IgD-negative memory B cell (primary cell): ENCODE data around the gene PKM. TPM values are rescaled to one million over a fixed set of nuclear protein-coding genes. Genes with fewer than 3 reads are reported as not detected.
A peak's percentile ranks its signal among the peaks of the same experiment; 100 is the strongest.

Experiments
- H3K27ac Mint-ChIP-seq, 3 donors: one replicate each; pipeline ENCODE4 v1.8.0; 2020 to 2022; ENCODE audit warnings: mild to moderate bottlenecking in 3 of 3, mixed read lengths in 3 of 3, moderate library complexity in 1 of 3
- H3K27me3 Mint-ChIP-seq: one replicate; pipeline ENCODE4 v1.8.0; 2021; ENCODE audit warnings: mixed read lengths
- H3K36me3 Mint-ChIP-seq: one replicate; pipeline ENCODE4 v1.8.0; 2020; ENCODE audit warnings: mild to moderate bottlenecking, mixed read lengths
- H3K4me1 Mint-ChIP-seq, 3 donors: one replicate each; pipeline ENCODE4 v1.8.0; 2020 to 2022; ENCODE audit warnings: mixed read lengths in 3 of 3, mild to moderate bottlenecking in 1 of 3
- H3K4me3 Mint-ChIP-seq, 4 donors: one replicate each; pipeline ENCODE4 v1.8.0; 2020 to 2022; ENCODE audit warnings: mild to moderate bottlenecking in 4 of 4, mixed read lengths in 4 of 4, moderate library complexity in 3 of 4
- H3K9me3 Mint-ChIP-seq, 3 donors: one replicate each; pipeline ENCODE4 v1.8.0; 2020 to 2021; ENCODE audit warnings: mixed read lengths in 3 of 3, mild to moderate bottlenecking in 1 of 3
- polyA plus RNA-seq: library from polyadenylated mRNA; unstranded; fragments of 300-500 nt; fragmentation: Illumina TruSeq; gene quantifications from one replicate; pipeline ENCODE4 v1.2.3, GENCODE V29; 2021

Gene PKM
- polyA plus RNA-seq, 1 donor from 2014 or later: 360 TPM

GRCh38 chr15:72200395-72201237, 30.4 kb downstream of the PKM start:
- Mint-ChIP-seq H3K27ac (peak overlapping the region in 2 of 3 donors; percentile 19 to 93), H3K9me3 (no peaks in the 10 kb centered on the region), H3K27me3 (peaks cover 10% of the 10 kb centered on the region), H3K4me3 (no peak overlapping the region), H3K4me1 (peaks cover 0 to 8% (median 5%) of the 10 kb centered on the region in 3 donors), H3K36me3 (peaks cover 2% of the 10 kb centered on the region)

- Mint-ChIP-seq H3K36me3 (peaks cover 2% of the 10 kb centered on the region), H3K27ac (peak overlapping the region in 1 of 3 donors; percentile 19), H3K4me3 (no peak overlapping the region), H3K4me1 (peaks cover 0 to 9% (median 8%) of the 10 kb centered on the region in 3 donors), H3K9me3 (no peaks in the 10 kb centered on the region), H3K27me3 (peaks cover 10% of the 10 kb centered on the region)
These were observed 31.2 kb downstream of the PKM start for GRCh38 chr15:72199721-72200212.

- H3K4me1 Mint-ChIP-seq: peaks cover 0 to 9% (median 8%) of the 10 kb centered on the region in 3 donors
- H3K36me3 Mint-ChIP-seq: no peaks in the 10 kb centered on the region
- no peak overlapping the region for H3K4me3 Mint-ChIP-seq
These were observed 31.8 kb downstream of the PKM start for GRCh38 chr15:72199205-72199515.

DNA sequence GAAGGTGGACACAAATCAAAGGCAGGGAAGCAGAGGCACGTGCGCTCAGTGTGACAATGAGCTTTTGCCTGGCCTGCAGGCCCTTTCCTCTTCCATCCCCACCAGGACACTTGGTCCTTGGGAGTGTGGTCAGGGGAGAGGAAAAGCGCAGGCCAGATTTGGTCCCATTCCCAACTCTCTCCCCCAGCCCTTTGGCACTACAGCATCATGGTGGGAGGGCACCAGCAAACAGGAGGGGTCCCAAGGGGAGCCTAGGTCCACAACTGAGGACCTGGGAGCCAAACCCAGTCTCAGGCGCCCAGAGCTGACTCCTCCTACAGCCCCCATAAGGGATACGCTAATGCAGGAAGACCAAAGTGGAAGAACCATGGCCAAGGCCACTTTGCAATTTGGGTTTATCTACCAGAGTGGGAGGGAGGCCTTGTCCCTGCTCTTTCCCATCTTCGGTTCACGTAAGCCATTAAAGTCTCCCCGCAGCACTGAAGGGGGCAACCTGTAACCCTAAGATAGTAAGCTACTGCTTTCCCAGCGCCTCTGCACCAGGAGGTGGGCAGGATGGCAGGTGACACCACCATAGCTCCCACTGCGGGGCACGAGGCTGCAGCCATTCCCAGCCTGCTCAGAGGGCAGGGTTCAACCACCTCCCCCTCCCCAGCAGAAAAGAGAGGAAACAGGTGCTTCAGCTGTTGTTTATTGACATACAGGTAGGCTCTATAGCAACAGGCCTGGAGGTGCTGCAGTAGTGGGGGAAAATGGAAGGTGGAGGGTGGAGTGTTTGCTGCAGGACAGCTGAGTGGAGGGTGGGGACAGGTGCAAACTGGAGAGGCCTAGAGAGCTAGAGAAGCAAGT, 32.4 kb downstream of the PKM start:
- Mint-ChIP-seq H3K27me3 (peaks cover 10% of the 10 kb centered on the region), H3K27ac (peak overlapping the region in 1 of 3 donors; percentile 68), H3K4me3 (peak overlapping the region in 2 of 4 donors; percentile 60 to 72), H3K4me1 (peaks cover 0 to 9% (median 8%) of the 10 kb centered on the region in 3 donors), H3K36me3 (peaks cover 2% of the 10 kb centered on the region), H3K9me3 (no peaks in the 10 kb centered on the region)

More at GRCh38 chr15:72199205-72199515, 31.8 kb downstream of the PKM start:
- Mint-ChIP-seq H3K27me3 (peaks cover 10% of the 10 kb centered on the region), H3K27ac (peak overlapping the region in 1 of 3 donors; percentile 68), H3K9me3 (no peaks in the 10 kb centered on the region)

DNA sequence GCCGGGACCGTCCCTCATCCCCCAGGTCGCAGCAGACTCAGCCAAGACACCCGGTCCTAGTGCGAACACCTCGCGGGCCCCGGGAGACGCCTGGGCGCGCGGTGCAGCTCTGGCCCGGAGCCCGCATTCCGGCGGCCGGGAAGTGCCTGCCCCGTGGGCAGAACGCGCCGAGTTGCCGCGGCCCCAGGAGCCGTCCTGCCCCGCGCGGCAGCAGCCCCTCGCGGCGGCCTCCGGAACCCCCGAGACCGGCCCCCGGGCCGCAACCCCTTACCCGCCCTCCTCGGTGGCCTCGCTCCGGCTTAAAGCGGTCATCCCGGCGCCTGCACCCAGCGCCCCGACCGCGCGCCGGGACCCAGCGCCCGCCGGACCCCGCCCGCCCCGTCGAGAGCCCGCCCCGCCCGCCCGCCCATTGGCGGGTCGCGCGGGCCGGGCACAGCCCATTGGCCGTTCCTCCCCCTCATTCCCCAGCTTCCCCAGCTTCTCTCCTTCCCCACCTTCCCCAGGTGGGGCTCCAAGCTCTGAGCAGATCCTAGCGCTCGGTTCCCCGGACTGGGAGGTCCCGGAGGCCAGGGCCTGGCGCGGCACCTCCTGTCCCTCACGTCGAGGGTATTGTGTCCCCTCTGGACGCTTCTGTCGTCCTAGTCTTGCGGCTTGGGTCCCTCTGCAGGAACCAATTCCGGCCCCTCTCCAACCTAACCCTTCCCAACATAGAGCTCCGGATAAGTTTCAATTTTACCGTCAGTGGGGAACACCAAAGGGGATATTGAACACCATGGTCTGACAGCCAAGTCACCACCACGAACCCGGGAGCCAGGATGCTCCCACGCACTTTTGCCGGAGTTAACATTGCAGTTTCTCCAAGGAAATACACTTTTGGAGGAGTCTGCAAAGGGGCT, 33.3 kb downstream of the PKM start, which contains the start of gene GRAMD2A:
GRAMD2A (minus strand) TSS at position 328 of the 896 bp plus-strand sequence.
- Mint-ChIP-seq H3K36me3 (peaks cover 2% of the 10 kb centered on the region), H3K9me3 (no peaks in the 10 kb centered on the region), H3K27me3 (peaks cover 10% of the 10 kb centered on the region), H3K4me3 (peak within 1 kb of the TSS in 3 of 4 donors; percentile 60 to 86 (median 60)), H3K4me1 (peaks cover 0 to 9% (median 8%) of the 10 kb centered on the region in 3 donors), H3K27ac (peak within 1 kb of the TSS in 1 of 3 donors; percentile 68)

DNA sequence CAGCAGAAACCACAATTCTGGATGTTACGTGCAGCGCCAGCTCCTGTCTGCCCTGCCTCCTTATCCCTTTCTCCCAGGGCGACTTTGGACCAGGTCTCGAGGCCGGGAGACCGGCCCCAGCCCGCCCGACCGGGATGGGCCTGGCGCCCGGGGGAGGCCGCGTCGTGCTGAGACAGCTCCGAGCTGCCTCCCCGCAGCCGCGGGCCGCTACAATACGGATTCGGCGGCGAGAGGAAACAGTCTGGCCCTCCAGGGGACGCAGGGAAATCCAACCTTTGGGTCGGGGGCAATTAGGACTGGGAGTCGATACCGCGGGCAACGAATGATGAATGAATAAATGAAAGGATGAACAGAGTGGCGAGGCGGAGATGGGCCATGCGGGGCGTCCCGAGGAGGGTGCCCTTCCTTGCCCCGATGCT, 33.9 kb downstream of the PKM start:
- Mint-ChIP-seq H3K4me3 (peak overlapping the region in 2 of 4 donors; percentile 58 to 86), H3K36me3 (peaks cover 2% of the 10 kb centered on the region), H3K27ac (no peak overlapping the region), H3K27me3 (peaks cover 10% of the 10 kb centered on the region), H3K9me3 (no peaks in the 10 kb centered on the region), H3K4me1 (peaks cover 0 to 9% (median 6%) of the 10 kb centered on the region in 3 donors)

GRCh38 chr15:72196409-72197040, 34.5 kb downstream of the PKM start:
- H3K27ac Mint-ChIP-seq: no peak overlapping the region
- peaks cover 11% of the 10 kb centered on the region for H3K27me3 Mint-ChIP-seq
- peak overlapping the region in 2 of 4 donors; percentile 48 to 86 for H3K4me3 Mint-ChIP-seq
- H3K9me3 Mint-ChIP-seq: no peaks in the 10 kb centered on the region
- peaks cover 0 to 7% (median 6%) of the 10 kb centered on the region in 3 donors for H3K4me1 Mint-ChIP-seq
- peaks cover 2% of the 10 kb centered on the region for H3K36me3 Mint-ChIP-seq

GRCh38 chr15:72195101-72195511, 35.9 kb downstream of the PKM start:
- H3K4me3 Mint-ChIP-seq: no peak overlapping the region
- H3K9me3 Mint-ChIP-seq: no peaks in the 10 kb centered on the region
- H3K27ac Mint-ChIP-seq: peak overlapping the region in 1 of 3 donors; percentile 39

DNA sequence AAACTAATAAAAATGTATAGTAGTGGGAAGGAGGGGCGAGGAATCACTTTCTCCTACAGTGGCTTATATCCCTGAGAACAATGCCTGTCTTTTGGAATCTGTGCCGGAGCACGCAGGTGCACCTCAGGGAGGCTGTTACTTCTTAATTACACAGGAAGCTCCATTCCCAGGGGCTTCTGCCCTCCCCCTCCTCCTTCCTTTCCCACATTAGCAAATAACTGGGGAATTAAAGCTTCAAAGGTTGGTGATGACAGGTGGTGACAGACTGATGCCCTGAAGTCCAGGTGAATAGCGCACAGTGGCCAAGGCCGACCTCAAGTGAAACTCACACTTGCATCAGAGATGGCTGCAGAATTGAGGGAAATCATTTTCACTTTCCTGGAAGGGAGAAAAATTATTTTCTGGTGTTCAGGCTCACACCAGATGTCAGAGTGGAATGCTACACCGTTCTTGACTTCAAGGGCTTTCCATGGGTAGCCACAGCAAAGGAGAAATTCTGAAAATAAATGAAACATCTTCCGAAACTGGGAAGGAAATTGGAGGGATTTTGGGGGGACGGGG, 37.1 kb downstream of the PKM start:
- H3K27ac Mint-ChIP-seq: no peak overlapping the region
- peaks cover 0 to 7% (median 4%) of the 10 kb centered on the region in 3 donors for H3K4me1 Mint-ChIP-seq
- no peak overlapping the region for H3K4me3 Mint-ChIP-seq
- peaks cover 14% of the 10 kb centered on the region for H3K27me3 Mint-ChIP-seq
- H3K9me3 Mint-ChIP-seq: no peaks in the 10 kb centered on the region
- H3K36me3 Mint-ChIP-seq: peaks cover 2% of the 10 kb centered on the region

More at GRCh38 chr15:72195101-72195511, 35.9 kb downstream of the PKM start:
- peaks cover 14% of the 10 kb centered on the region for H3K27me3 Mint-ChIP-seq
- peaks cover 2% of the 10 kb centered on the region for H3K36me3 Mint-ChIP-seq
- H3K4me1 Mint-ChIP-seq: peaks cover 0 to 7% (median 6%) of the 10 kb centered on the region in 3 donors

DNA sequence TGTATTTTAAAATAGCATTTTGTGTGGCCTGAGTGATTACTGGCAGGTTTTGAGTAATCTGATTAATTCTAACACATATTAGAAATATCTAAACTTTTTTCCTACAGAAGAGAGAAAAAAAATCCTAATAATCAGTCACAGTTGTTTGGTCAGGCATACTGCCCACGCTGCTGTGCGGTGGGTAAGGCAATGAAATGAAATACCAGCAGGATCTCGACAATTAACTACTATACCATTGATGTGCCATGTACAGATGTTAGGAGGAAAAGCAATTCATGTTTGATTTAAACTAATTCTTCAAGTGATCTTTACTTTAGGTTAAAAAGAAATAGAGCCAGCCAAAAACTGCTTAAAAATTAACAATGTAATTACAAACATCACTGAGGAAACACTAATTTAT, 38.6 kb downstream of the PKM start:
- H3K9me3 Mint-ChIP-seq: no peaks in the 10 kb centered on the region
- peaks cover 0 to 4% (median 4%) of the 10 kb centered on the region in 3 donors for H3K4me1 Mint-ChIP-seq
- H3K36me3 Mint-ChIP-seq: peaks cover 2% of the 10 kb centered on the region
- H3K4me3 Mint-ChIP-seq: no peak overlapping the region
- no peak overlapping the region for H3K27ac Mint-ChIP-seq
- peaks cover 12% of the 10 kb centered on the region for H3K27me3 Mint-ChIP-seq

- Mint-ChIP-seq H3K4me3 (no peak overlapping the region), H3K4me1 (no peaks in the 10 kb centered on the region), H3K27ac (no peak overlapping the region), H3K36me3 (peaks cover 2% of the 10 kb centered on the region), H3K27me3 (peaks cover 8% of the 10 kb centered on the region), H3K9me3 (no peaks in the 10 kb centered on the region)
These were observed 41.6 kb downstream of the PKM start for GRCh38 chr15:72189250-72189902.

DNA sequence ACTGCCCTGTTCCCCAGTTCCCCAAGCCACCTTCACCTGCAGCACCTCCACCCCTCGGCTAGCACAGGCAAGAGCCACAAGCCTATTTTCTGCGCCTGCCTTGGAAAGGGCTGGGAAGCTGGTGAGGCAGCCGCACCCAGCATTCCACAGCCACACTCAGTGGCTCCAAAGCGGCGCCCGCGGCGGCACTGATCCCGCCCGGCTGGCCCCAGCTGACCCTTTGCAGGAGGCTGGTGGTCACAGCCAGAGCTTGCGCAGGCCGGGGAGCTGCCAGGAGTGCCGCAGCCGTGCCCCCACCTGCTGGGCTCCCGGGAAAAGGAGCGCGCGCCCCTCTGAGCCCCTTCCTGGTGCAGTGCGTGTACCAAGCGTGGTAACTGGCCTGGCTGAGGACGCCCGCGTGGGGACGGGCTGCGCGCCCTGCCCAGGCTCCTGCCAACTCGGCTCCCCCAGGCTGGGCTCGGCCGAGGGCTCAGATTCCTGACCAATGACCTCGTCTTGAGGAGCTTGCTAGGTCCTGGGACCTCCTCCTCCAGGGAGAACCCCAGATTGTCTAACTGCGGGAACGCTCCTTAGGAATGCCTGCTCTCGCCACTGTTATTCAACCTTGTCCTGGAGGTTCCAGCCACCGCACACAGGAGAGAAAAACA, 46.7 kb downstream of the PKM start:
- no peak overlapping the region for H3K27ac Mint-ChIP-seq
- no peaks in the 10 kb centered on the region for H3K36me3 Mint-ChIP-seq
- no peak overlapping the region for H3K4me3 Mint-ChIP-seq
- no peaks in the 10 kb centered on the region for H3K9me3 Mint-ChIP-seq
- no peaks in the 10 kb centered on the region for H3K4me1 Mint-ChIP-seq
- peaks cover 29% of the 10 kb centered on the region for H3K27me3 Mint-ChIP-seq

DNA sequence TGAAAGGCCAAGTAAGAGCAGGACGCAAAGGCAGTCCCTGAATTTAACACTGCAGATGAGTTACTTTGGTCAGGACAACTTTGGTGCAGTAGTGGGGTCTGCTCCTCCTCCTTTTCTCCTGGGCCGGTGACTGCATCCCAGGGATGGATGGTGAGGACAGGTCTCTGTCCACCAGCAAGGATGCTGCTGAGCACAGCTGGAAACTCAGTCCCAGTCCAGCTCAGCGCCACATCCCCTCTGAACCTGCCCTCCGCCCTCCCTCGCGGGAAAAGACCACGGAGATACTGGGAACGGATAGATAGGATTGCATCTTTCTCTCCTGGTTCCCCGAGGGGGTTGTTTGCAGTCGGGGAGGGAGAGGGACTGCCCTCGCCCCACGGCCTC, 47.2 kb downstream of the PKM start:
- no peak overlapping the region for H3K27ac Mint-ChIP-seq
- no peaks in the 10 kb centered on the region for H3K36me3 Mint-ChIP-seq
- no peaks in the 10 kb centered on the region for H3K4me1 Mint-ChIP-seq
- H3K27me3 Mint-ChIP-seq: peaks cover 29% of the 10 kb centered on the region
- H3K9me3 Mint-ChIP-seq: no peaks in the 10 kb centered on the region
- no peak overlapping the region for H3K4me3 Mint-ChIP-seq
